Neural cell (in vitro differentiated cells): ENCODE results near the gene KCNQ1OT1.

ENCODE experiments used
- POLR2AphosphoS5 ChIP-seq: IDR thresholded peaks from 2 replicates; pipeline ENCODE4 v1.6.1; 2012
- TF ChIP-seq, protein P1 (sequence below): fragments of 450-650 bp; IDR thresholded peaks from 2 replicates; pipeline ENCODE4 v1.5.1; 2014; ENCODE audit warnings: antibody characterized with exemption, mild to moderate bottlenecking, moderate library complexity; ENCODE audit not compliant: poor library complexity, severe bottlenecking
- TF ChIP-seq, protein P2 (sequence below): IDR thresholded peaks from 2 replicates; pipeline ENCODE4 v1.6.1; 2012; ENCODE audit warnings: borderline replicate concordance

DNA sequence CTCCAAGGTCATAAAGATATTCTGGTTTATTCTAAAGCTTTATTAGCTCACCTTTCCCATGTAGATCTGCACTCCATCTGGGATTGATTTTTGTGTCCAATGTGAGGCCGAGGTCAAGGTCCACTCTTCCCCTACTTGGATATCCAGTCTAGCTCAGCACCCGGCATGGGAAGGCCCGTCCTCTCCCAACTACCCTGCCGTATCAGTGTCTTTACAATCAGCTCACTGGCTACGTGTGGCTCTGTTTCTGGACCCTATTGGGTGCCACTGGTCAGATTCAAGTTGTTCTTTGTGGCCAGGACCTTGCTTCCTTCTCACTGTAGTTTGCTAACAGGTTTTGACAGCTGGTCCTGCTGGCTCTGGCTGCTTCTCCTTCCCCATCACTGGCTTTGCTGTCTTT, 30.9 kb downstream of the KCNQ1OT1 start:
- TF ChIP-seq, protein P1, sequence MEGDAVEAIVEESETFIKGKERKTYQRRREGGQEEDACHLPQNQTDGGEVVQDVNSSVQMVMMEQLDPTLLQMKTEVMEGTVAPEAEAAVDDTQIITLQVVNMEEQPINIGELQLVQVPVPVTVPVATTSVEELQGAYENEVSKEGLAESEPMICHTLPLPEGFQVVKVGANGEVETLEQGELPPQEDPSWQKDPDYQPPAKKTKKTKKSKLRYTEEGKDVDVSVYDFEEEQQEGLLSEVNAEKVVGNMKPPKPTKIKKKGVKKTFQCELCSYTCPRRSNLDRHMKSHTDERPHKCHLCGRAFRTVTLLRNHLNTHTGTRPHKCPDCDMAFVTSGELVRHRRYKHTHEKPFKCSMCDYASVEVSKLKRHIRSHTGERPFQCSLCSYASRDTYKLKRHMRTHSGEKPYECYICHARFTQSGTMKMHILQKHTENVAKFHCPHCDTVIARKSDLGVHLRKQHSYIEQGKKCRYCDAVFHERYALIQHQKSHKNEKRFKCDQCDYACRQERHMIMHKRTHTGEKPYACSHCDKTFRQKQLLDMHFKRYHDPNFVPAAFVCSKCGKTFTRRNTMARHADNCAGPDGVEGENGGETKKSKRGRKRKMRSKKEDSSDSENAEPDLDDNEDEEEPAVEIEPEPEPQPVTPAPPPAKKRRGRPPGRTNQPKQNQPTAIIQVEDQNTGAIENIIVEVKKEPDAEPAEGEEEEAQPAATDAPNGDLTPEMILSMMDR = no peak
- TF ChIP-seq POLR2AphosphoS5 = no peak
- TF ChIP-seq, protein P2, sequence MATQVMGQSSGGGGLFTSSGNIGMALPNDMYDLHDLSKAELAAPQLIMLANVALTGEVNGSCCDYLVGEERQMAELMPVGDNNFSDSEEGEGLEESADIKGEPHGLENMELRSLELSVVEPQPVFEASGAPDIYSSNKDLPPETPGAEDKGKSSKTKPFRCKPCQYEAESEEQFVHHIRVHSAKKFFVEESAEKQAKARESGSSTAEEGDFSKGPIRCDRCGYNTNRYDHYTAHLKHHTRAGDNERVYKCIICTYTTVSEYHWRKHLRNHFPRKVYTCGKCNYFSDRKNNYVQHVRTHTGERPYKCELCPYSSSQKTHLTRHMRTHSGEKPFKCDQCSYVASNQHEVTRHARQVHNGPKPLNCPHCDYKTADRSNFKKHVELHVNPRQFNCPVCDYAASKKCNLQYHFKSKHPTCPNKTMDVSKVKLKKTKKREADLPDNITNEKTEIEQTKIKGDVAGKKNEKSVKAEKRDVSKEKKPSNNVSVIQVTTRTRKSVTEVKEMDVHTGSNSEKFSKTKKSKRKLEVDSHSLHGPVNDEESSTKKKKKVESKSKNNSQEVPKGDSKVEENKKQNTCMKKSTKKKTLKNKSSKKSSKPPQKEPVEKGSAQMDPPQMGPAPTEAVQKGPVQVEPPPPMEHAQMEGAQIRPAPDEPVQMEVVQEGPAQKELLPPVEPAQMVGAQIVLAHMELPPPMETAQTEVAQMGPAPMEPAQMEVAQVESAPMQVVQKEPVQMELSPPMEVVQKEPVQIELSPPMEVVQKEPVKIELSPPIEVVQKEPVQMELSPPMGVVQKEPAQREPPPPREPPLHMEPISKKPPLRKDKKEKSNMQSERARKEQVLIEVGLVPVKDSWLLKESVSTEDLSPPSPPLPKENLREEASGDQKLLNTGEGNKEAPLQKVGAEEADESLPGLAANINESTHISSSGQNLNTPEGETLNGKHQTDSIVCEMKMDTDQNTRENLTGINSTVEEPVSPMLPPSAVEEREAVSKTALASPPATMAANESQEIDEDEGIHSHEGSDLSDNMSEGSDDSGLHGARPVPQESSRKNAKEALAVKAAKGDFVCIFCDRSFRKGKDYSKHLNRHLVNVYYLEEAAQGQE = no peak
